Hypothalamus (tissue), 51 donors: ENCODE measurements around the gene GLRX5.

Experiments
- DNase-seq, 51 donors: peaks; one replicate each; lab custom pipeline; 2025; lab: John Stamatoyannopoulos, UW

Gene GLRX5

GRCh38 chr14:95531969-95532368, 2.9 kb upstream of the GLRX5 start:
- DNase-seq, result no peak

- DNase-seq, result no peak
These were observed 1.4 kb upstream of the GLRX5 start for GRCh38 chr14:95533391-95533821.

- DNase-seq, result no peak
These were observed 1.0 kb upstream of the GLRX5 start for GRCh38 chr14:95533822-95534221.

GRCh38 chr14:95535226-95536021, 574 bp downstream of the GLRX5 start:
- DNase-seq, result peak in 3 of 51 donors; percentile 44 to 64 (median 50)

- DNase-seq, result no peak
These were observed 1.3 kb downstream of the GLRX5 start for GRCh38 chr14:95536036-95536593.

GRCh38 chr14:95536671-95537070, 1.8 kb downstream of the GLRX5 start:
- no peak for DNase-seq

- DNase-seq, result no peak
These were observed 2.6 kb downstream of the GLRX5 start for GRCh38 chr14:95537298-95538089.

GRCh38 chr14:95538801-95539509, 4.1 kb downstream of the GLRX5 start:
- DNase-seq, result no peak

GRCh38 chr14:95540236-95540855, 5.5 kb downstream of the GLRX5 start:
- DNase-seq, result no peak

- DNase-seq, result no peak
These were observed 6.5 kb downstream of the GLRX5 start for GRCh38 chr14:95541346-95541745.

- DNase-seq, result no peak
These were observed 7.4 kb downstream of the GLRX5 start for GRCh38 chr14:95541932-95542930.

GRCh38 chr14:95543021-95543420, 8.2 kb downstream of the GLRX5 start:
- no peak for DNase-seq

- DNase-seq, result no peak
These were observed 9.7 kb downstream of the GLRX5 start for GRCh38 chr14:95544588-95544987.

- DNase-seq, result no peak
These were observed 10.8 kb downstream of the GLRX5 start for GRCh38 chr14:95545515-95546168.

GRCh38 chr14:95547272-95547625, 12.4 kb downstream of the GLRX5 start:
- no peak for DNase-seq

- DNase-seq, result no peak
These were observed 12.9 kb downstream of the GLRX5 start for GRCh38 chr14:95547626-95548327.

GRCh38 chr14:95548328-95548929, 13.6 kb downstream of the GLRX5 start:
- no peak for DNase-seq
